ENCODE measurements around the gene PDZD8.
"Not testable (repeated sequence)": the region's sequence is repeated elsewhere in the genome, so short reads cannot be mapped to it uniquely, and the experiment has no call there.

Gene PDZD8

GRCh38 chr10:117239721-117240620 lies 135.3 kb downstream of the PDZD8 start:
- no peak for FAIRE-seq
- DNase-seq (ENCODE audit: insufficient read length, low spot score) = no peak
- no peak for TF ChIP-seq CTCF (IDR thresholded peaks at IDR 0.05; ENCODE audit: insufficient read depth, missing control alignments)

GRCh38 chr10:117239051-117239450 lies 136.2 kb downstream of the PDZD8 start:
- TF ChIP-seq CTCF (IDR thresholded peaks at IDR 0.05; ENCODE audit: insufficient read depth, missing control alignments) = no peak
- DNase-seq (ENCODE audit: insufficient read length, low spot score) (no peak), FAIRE-seq (no peak)

- DNase-seq (ENCODE audit: insufficient read length, low spot score) (no peak), FAIRE-seq (no peak)
- TF ChIP-seq CTCF (IDR thresholded peaks at IDR 0.05; ENCODE audit: insufficient read depth, missing control alignments) = no peak
Measured at GRCh38 chr10:117237401-117237991, 137.7 kb downstream of the PDZD8 start.

GRCh38 chr10:117230107-117230506 lies 145.1 kb downstream of the PDZD8 start:
- FAIRE-seq; DNase-seq (ENCODE audit: insufficient read length, low spot score): not testable (repeated sequence)

GRCh38 chr10:117228210-117228609 lies 147.0 kb downstream of the PDZD8 start:
- DNase-seq (ENCODE audit: insufficient read length, low spot score) (no peak), FAIRE-seq (no peak)
- TF ChIP-seq CTCF (IDR thresholded peaks at IDR 0.05; ENCODE audit: insufficient read depth, missing control alignments) = no peak

Data from D721Med (cell line).